Peyer's patch (tissue), 4 donors: ENCODE results near the gene ME1.

Experiments used
- POLR2A ChIP-seq, 2 donors: fragments of 450-650 bp; IDR thresholded peaks; one replicate each; pipeline ENCODE4 v1.5.1; 2017; ENCODE audit warnings: antibody characterized with exemption in 2 of 2, mild to moderate bottlenecking in 2 of 2, moderate library complexity in 2 of 2
- TF ChIP-seq, protein P1 (sequence below), 6 experiments: fragments of 450-650 bp in 4 of 6; fragments of 200-600 bp in 2 of 6; sonication (generic) in 1 of 6; IDR thresholded peaks; one replicate each; pipeline ENCODE4 v1.5.1; 2017 to 2019; ENCODE audit warnings: antibody characterized with exemption in 6 of 6, mild to moderate bottlenecking in 3 of 6, moderate library complexity in 1 of 6

DNA sequence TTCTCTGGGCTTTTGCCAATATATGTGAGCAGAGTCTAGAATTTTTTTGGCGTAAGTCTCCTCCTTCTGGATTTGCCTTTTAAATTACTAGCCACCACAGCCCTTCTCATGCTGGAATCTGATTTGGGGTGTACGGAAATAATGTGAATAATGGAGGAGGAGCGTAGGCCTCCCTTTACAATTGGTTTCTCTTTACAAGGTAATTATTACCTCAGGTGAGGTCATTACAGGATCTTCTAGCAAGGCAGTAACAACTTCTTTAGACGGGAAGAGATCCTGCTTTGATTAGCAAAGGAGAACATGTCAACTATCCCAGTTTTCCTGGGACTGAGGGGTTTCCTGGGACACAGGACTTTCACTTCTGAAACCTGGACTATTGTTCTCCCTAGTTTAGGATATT lies 228.8 kb downstream of the ME1 start:
- TF ChIP-seq, protein P1, sequence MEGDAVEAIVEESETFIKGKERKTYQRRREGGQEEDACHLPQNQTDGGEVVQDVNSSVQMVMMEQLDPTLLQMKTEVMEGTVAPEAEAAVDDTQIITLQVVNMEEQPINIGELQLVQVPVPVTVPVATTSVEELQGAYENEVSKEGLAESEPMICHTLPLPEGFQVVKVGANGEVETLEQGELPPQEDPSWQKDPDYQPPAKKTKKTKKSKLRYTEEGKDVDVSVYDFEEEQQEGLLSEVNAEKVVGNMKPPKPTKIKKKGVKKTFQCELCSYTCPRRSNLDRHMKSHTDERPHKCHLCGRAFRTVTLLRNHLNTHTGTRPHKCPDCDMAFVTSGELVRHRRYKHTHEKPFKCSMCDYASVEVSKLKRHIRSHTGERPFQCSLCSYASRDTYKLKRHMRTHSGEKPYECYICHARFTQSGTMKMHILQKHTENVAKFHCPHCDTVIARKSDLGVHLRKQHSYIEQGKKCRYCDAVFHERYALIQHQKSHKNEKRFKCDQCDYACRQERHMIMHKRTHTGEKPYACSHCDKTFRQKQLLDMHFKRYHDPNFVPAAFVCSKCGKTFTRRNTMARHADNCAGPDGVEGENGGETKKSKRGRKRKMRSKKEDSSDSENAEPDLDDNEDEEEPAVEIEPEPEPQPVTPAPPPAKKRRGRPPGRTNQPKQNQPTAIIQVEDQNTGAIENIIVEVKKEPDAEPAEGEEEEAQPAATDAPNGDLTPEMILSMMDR (IDR thresholded peaks at IDR 0.05): no peak
- TF ChIP-seq POLR2A (IDR thresholded peaks at IDR 0.05): no peak
